AG08395 (cell line): ENCODE measurements around the gene MTMR12.
"Not testable (repeated sequence)": the region's sequence is repeated elsewhere in the genome, so short reads cannot be mapped to it uniquely, and the experiment has no call there.

Experiments
- DNase-seq: peaks from one replicate; pipeline ENCODE4 v3.0.0; 2012; ENCODE audit warnings: mixed read lengths, low spot score

Gene MTMR12

DNA sequence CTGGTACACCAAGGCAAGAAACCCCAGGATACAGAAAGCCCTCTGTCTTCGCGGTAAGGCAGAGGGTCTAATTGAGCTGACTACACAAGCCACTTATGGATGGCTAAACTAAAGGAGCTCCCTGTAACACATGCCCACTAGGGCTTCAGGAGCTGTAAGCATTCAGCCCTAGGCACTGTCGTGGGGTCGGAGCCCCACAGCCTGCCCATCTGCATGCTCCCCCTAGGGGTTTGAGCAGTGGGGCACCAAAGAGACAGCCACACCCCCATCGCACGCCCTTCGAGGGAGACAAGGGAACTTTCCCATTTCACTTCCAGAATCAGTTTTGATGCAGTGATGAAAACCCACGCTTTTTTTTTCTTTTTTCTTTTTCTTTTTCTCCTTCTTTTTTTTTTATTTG lies 11.0 kb upstream of the MTMR12 start:
- DNase-seq = no peak

DNA sequence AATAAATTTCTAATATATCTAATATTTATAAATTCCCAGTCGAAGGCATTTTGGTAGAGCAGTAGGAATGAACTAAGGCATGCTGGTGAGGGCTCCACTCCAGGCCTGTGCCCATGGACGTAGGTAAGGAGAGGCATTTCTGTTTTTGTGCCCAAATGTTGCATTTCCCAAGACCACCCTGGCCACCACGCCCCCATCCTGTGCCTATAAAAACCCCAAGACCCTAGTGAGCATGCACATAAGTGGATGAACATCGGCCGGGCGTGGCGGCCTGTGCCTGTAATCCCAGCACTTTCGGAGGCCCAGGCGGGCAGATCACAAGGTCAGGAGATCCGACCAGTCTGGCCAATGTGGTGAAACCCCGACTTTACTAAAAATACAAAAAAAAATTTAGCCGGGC lies 10.1 kb upstream of the MTMR12 start:
- no peak for DNase-seq

DNA sequence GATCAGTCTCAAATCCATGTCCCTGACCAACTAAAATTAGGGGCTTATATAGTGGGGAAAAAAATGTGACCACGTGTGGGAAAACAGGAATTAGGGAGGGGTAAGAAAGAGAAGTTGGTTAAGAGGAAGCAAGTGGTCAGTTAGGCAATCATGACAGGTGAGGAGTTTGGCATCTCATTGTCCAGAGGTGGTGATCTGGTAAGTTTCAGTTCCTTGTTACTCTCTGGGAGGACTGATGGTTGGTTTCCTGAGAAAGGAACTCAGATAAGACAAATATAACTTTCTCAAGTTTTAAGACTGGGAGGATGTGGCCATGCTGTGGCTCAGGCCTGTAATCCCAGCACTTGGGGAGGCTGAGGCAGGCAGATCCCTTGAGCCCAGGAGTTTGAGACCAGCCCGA lies 9.0 kb upstream of the MTMR12 start:
- not testable (repeated sequence) for DNase-seq

DNA sequence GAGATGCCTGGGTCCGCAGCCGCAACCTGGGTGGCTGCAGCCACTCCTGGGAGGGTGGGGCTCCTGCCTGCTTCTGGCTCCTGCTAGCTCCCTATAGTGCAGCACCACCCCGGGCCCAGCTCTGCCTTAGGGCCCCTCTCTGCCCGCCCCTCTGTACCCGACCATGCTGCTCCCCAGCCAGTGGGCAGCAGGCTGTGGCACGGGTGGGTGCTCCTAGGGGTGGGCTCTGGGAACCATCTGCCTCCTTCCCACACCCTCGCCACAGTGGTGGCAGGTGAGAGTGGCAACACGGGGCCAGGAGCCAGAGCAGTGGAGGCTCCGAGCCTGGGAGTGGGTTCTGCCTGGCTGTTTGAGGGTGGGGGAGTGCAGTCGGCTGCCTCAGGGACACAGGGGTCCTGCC lies 7.8 kb upstream of the MTMR12 start:
- DNase-seq = no peak

DNA sequence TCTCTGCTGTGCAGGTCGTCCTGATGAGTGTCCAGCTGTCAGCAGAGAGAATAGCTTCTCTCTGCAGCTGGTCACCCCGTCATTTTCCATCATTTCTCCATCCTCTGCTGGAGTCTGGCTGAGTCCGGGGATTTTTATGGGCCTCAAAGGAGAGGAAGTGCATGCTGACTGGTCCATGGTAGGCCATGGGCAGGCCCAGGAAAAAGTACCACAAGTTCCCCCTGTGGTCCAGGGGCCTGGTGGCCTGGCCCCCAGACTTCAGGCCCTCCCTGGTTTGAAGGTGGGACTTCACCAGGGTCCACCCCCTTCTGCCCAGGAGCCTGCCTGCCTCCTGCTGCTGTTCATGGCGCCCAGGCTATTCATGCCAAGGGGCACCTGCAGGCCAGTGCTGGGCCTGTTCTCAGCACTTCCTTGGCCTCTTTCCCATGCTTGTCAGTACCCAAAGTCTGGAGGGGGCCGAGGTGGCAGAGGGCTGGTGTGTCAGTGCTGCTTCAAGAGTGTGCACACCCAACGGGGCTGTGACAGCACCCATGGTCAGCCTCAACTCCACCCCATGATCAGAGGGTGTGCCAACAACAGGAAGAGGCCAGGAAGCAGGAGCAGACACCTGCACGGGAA lies 7.3 kb upstream of the MTMR12 start:
- no peak for DNase-seq

DNA sequence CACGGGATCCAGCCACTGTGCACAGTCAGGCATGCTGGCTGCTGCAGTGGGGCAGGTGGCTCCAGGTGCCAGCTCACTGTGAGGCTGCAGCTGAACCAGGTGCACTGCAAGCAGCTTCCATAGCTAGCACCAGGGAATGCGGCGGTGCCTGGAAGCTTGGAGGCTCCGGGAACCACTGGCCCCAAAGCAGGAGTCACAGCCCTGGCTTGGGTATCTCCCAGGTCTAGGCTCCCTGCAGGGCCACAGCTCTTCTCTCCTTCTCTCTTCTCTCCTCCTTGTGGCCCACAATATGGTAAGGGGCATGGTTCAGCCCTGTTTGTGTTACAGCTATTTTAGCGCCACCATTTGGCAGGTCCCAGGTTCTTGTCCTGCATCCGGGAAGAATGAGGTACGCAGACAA lies 6.7 kb upstream of the MTMR12 start:
- DNase-seq = no peak

DNA sequence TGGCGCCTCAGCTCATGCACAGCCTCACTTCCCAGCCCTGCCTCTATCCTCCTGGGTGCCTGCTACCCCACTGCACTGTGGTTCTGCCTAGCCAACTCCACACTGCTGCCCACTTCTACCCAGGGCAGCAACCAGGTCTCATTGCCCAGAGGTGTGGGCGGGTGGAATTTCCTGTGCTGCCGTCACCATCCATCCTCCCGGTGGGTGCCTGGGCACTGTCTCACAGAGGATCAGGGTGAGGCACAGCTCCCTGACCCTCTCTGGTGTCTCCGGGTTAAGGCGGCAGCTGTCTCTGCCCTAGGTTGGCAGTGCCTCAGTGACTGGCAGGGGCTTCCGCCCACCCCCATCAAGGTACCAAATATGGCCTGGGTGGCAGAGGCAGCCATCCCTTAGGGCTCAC lies 4.3 kb upstream of the MTMR12 start:
- no peak for DNase-seq

DNA sequence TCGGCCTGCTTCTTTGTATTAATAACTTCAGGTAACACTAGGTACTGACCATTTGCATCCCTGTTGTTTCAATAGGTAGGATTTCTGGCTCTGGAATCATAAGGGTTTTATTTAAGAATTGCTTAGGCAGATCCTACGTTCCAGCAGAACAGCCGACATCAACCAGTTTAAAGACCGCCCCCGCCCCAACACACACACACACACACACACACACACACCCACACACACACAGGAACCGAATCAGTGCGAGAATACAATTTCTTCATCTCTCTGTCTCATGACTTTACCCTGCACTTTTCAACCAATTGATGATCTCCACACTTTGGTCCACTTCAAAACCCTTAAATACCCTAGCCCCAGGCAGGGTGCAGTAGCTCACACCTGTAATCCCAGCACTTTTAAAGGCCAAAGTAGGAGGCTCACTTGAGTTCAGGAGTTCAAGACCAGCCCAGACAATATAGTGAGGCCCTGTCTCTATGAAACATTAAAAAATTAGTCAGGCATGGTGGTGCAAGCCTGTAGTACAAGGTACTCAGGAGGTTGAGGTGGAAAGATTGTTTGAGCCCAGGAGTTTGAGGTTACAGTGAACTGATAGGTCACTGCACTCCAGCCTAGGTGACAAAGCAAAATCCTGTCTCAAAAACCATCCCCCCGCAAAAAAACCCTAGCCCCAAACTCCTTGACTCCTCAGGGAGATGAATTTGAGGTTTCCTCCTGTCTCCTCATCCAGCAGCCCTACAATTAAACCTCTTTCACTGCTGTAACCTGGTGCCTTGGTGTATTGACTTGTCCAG lies 2.7 kb upstream of the MTMR12 start:
- no peak for DNase-seq

DNA sequence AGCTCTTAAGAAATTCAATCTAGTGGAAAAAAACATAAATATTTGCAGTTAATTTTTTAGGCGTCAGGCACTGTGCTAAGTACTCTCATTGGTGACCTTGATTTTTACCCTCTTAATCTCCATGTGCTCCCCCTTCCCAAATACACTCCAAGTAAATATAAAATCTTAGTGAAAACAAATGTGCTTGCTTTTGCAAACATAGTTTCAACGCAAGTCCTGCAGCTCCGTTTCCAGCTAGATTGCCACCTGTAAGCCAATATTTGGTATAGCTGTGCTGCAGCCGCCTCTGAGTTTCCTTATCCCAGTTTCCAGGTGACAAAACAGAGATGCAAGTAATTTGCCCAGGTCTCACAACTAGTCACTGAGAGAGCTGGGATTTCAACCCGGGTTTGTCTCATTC lies 1.9 kb upstream of the MTMR12 start:
- no peak for DNase-seq

DNA sequence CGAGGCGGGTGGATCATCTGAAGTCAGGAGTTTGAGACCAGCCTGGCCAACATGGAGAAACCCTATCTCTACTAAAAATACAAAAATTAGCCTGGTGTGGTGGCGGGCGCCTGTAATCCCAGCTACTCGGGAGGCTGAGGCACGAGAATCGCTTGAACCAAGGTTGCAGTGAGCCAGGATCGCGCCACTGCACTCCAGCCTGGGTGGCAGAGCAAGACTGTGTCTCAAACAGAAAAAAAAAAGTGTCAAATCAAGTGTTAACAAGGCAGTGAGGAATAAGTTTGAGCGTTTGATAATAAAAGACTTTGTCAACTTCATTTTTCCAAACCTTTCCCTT lies 1.4 kb upstream of the MTMR12 start:
- DNase-seq = not testable (repeated sequence)

DNA sequence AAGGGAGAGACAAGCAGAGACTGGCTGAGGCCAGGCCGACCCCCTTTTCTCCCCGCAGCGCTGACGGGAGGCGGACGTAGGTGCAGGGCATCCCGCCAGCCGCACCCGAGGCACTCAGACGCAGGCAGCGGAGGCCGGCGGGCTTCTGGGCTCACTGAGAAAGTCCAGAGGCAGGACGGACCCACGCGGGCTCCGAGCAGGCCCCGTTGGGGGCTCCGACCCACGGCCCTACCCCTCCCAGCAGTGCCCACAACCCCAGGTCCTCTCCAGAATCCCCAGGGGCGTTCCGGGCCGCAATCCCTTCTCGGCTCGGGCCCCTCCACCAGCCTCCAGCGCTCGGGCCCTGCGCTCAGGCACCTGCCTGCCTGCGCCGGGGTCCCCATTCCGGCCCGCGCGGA lies 543 bp downstream of the MTMR12 start:
- peak; percentile 63 for DNase-seq

DNA sequence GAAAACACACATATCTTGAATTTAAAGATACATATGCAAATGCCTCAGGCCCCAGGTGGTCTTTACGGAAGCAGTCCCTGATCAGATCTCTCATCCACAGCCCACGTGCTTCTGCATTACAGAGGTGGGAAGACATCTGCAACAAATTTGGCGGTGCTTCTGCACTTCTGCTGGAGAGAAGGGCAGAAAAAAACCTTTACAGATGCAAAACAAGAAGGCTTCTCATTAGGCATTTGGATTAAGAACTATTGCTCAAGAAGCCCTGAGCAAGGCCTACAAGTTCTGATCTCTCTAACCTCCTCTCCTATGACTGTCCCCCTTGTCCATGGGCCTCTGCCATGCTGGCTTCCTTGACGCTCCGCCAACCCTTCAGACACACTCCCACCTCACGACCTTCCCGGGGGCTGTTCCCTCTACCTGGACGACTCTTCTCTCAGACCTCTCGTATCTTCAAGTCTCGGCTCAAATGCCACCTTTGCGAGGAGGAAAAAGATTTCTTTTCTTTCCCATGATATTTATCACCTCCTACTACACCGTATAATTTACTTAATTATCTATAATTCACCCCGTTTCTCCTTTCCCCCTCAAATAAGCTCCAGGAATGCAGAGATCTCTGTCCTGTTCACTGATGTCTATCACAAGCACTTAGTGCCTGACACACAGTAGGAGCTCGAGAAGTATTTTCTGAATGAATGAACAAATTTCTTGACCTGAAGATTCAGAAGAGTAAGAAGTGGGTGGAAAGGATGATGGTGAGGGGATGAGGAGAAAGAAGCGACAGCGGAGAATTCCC lies 1.1 kb downstream of the MTMR12 start:
- DNase-seq = peak; percentile 7

DNA sequence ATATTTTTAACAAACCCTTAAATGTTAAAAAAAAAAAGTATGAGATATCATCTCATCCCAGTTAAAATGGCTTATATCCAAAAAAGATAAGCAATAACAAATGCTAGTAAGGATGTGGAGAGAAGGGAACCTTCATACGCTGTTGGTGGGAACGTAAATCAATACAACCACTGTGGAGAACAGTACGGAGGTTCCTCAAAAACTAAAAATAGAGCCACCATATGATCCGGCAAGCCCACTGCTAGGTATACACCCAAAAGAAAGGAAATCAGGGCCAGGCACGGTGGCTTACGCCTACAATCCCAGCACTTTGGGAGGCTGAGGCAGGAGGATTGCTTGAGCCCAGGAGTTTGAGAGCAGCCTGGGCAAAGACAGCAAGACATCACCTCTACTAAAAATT lies 3.0 kb downstream of the MTMR12 start:
- DNase-seq = no peak

DNA sequence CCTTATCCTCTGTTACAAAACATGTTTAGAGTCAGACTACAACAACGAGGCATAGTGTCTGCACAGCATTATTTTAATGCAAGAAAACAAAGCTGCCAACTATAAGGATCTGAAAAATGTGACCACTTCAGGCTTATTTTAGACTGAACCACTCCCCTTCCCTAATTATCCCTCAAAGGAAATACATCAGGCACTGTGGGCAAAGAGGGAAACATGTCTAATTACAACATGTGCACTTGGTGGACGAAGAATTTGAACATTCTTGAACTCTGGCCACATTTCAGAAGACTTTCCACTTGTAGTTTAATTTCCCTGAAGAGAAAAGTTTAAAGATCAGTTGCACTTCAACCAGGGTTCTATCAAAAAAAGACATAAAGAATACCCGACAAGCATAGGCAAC lies 3.8 kb downstream of the MTMR12 start:
- DNase-seq = peak; percentile 16

DNA sequence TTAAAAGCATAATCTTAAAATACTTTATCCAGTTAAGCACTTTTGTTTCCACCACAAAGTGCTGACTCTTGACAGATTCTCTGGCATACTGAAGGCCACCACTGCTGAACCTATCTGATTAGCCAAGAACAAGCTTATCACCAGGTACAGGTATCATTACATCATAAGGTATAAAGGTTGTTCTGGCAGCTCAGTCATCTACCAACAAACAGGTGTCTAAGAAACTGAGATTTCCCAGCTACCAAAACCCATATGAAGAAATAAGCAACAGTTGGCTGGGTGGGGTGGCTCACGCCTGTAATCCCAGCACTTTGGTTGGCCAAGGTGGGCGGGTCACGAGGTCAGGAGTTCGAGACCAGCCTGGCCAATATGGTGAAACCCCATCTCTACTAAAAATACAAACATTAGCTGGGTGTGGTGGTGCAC lies 5.0 kb downstream of the MTMR12 start:
- DNase-seq = no peak

DNA sequence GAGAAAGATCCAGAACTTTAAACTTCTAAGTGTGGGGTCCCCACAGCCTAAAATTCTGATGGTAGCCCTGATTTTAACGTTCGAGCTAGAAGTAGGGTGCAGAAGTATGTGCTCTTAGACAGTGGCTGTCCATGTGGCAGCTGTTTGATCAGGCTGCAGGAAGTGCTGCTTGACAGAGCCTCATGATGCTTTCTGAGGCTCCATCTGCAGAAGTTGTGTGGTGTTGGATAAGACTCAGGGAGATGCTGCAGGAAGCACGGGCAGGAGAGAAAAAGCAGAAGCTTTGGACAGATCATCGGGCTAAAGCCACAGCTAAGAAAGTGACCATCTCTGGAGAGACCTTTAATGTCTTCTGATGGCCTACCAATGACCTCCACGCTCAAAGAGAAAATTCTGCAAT lies 8.1 kb downstream of the MTMR12 start:
- no peak for DNase-seq

DNA sequence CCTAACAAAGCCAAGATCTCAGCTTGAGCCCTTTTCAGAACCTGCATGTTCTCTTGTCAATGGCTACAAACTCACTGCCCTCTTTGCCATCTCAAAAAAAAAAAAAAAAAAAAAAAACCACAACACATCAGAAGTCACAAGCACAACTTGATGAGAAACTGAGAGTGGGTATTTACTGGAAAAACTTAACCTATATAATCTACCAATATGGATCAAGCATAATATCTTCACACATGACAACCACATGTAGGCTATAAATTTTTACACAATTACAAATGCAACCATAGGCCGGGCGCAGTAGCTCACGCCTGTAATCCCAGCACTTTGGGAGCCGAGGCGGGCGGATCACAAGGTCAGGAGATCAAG lies 9.0 kb downstream of the MTMR12 start:
- no peak for DNase-seq

DNA sequence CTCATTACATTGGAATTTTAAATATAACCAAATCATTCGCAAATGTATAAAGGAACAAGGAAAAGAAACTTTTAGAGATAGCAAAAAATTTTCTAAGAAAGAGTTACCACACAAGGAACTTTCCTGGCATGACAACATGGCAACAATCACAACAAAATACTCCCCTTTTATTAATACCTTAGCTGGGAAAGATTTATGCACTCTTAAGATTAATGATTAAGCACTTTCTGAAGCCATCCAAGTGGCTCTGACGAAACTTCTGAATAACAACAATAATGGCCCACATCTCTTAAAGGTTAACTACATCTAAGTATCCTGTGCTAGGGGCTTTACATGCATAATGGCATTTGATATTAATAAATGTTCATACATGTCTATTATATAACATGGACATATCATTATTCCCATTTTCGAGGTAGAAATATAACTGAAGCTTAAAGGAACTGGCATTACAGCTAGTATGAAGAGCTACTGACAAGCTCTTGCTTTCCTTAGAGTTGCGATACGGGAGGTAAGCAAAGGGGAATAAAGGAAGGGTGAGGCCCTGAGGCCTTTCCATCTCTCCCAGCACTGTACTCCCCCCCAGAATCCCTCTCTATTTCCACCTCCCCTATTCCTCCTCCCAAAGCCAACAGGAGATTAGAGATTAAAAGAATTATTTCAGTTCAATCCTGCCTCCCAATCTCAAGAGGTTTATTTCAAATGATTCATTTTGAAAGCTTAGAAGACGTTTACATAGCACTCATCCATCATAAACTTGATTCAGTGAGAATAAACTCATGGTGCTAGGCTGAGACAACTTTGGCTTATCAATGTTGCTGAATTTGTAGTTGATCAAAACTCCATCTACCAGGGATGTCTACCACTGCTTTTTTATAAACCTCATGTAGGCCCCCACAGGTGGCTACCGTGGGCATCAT lies 9.6 kb downstream of the MTMR12 start:
- no peak for DNase-seq

DNA sequence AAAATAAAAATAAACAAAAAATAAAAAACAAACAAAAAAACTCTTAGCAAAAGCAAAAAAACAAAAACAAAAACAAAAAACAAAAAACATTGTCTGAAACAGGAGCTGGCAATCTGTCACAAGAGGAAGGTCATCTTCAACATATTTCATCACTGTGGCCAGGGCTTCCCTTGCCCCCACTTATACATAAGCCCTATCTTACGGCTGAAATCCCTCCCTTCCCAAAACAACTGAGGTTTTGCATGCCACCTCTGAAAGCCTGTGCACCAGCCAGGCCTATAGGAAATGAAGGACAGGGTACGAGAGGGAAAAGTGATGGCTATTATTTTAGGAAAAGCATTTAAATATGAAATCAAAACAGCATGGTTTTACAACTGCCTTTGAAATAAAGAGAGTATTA lies 10.8 kb downstream of the MTMR12 start:
- no peak for DNase-seq

DNA sequence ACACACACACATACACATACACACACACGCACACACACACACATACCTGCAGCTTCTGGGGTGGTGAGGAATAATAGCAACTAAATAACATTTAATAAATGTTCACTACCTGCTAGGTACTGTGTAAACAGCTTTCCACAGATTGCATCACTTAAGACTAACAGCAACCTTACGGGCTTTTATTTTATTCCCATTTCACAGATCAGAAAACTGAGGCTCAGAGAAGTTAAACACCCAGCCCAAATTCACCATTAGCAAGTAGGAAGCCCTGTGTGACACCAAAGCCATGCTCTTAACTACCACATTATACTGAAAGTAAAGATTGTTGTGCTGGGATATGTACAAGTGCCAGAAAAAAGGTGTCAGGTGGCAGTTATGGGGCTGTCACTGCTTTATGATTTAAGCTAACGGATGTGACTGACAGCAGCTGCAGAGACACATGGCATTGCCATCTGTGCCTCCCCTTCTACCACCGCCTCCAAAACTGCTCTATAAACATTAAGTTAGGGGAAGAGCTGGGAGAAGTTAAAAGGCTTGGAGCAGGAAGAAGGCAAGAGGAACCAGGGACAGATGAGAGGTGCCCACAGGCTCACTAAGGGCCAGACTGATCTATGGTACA lies 13.6 kb downstream of the MTMR12 start:
- DNase-seq = no peak

DNA sequence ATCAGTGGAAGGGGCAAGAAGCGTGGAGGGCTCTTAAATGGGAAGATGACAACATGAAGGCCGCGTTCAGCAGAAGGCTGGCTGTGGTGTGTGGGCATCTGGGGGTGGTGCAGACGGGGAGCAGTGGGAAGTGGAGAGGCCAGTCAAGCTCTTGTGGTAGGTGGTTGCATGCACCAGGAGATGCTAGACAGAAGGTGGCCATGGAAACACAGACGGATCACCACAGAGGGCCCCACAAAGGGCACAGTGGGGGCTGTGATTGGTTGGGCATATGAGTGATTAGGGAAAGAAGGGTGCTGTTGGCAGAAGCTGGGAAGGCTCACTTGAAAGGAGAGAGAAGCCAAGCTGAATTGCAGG lies 14.7 kb downstream of the MTMR12 start:
- no peak for DNase-seq
